ENCODE results near the gene KCNG2.

Gene KCNG2

DNA sequence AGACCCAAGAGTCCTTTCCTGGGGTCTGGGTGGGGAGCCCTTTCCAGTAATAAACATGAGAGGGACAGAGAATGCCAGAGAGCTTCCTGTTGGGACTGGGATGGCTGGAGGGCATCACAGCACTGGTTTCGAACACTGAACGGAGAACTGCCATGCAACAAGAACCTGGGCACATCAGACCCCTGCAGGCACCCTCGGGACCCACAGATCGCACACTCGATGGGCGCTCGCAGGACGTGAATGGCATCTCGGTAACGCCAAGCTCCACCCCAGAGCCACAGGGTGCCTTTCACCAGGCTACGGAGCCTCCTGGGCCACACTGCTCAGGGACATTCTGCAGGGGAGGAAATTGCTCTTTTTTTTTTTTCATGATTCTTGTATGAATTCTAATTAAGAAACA is 128.6 kb downstream of the KCNG2 start:
- no peak for DNase-seq (ENCODE audit: low spot score)

DNA sequence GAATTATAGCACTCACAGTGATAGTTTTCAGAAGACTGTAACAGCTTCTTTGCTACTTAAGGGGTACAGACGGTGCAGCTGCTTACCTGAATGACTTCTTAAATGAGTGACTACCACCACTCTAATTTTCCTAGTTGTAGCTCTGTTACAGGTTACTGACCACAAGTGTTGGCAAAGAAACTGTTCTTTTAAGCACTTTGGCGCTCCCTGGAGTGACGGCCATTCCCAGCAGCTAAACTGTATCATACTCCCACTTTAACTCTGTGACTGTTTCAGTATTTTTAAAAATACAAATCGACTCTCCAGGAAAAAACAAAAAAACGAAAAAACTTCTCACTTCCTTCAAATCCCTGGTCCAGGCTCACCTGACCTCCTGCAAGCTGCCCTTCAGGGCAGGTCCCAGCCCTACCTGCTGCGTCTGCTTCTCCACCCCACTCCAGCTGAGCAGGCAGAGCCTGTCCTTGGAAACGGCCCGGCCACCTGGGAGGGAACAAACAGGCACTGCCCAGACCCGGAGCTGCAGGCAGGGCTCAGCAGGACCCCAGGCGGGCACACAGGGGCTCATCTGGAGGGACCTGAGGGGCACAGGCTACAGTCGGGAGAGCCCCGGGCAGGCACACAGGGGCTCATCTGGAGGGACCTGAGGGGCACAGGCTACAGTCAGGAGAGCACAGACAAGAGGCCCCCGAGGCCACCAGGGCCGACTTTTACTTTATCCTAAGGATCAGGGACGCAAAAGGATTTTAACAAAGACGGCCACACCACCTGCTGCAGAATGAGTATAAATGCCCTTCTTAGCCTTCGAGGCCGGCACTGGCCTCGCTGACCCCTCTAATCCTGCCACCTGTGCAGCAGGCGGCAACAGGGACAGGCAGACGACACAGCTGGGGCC is 129.2 kb downstream of the KCNG2 start:
- DNase-seq (ENCODE audit: low spot score), result no peak

DNA sequence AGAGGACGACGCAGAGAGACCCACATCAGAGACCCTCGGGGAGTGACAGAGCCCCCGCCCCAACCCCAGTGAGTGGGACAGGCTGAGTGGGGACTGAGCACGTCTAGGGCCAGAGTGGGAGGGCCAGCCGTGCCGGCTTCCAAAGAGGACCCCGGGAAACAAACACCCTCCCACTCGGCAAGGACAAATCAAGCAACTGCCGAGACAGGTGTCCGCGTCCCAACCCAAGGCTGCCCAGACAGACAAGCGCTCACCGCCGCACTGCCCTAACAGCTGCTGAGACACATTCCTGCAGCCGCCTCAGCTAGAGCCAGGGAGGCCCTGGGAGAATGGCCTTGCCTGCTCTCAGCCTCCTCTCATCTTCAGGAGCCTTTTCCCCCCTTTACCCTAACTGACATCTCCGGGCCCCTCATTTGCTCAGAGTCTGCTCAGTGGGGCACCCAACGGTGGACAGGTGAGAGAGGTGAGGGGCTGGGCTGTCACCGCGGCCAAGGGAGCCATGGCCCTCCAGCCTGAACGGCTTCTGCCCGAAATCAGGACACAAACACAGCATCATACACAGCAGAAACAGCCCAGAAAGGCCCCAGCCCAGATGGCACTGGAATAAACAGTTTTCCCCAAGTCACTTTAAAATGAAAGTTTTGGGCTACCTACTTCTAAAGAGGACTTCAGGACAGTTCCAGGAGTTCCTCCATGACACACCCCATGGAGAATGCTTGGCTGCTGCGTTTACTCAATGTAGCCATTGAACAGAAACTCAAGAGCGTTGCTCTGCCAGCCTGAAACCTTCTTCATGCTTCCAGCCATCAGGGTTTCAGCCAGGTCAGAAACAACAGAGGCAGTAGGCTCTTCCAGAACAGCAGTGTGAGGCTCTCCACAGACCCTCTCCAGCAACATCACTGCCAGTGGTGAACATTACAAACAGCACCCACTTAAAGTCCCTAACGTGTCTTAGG is 130.1 kb downstream of the KCNG2 start:
- no peak for DNase-seq (ENCODE audit: low spot score)

DNA sequence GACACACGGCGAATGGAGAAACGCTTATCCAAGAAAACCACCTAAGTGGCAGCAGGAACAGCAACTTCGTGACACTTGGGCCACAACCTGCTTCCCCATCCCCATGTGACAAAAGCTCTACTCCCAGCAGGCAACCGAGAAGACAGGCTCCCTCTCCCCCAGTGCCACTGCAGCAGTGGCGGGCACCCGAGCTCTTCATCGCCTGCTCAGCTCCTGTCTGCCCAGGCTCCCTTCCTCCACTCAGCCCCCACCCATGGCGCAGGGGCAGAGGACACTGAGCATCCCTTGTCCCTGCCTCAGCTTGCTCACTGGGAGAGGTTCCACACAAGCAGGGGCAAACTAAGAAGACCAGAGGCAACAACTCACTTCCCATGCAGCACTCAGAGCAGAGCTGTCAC is 130.8 kb downstream of the KCNG2 start:
- DNase-seq (ENCODE audit: low spot score), result no peak

DNA sequence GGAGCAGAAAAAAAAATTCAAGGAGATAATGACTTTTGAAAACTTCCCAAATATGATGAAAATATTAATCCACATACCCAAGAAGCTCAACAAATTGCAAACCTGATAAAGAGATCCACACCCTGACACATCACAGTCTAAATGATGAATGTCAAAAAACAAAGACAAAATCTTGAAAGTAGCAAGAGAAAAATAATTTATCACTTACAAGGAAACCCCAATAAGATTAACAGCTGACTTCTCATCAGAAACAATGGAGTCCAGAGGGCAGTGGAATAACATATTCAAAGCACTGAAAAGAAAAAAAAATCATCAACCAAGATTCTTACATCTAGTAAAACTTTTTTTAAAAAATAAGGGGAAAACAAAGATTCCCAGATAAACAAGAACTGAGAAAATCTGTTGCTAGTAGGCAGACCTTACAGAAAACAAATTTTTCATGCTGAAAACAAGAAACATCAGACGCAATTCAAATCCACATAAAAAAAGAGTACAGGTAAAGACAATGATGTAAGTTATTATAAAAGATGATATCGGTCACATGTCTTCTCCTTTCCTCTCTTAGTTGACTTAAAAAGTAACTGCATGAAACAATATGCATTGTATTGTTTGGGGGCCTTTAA is 132.4 kb downstream of the KCNG2 start:
- no peak for DNase-seq (ENCODE audit: low spot score)

DNA sequence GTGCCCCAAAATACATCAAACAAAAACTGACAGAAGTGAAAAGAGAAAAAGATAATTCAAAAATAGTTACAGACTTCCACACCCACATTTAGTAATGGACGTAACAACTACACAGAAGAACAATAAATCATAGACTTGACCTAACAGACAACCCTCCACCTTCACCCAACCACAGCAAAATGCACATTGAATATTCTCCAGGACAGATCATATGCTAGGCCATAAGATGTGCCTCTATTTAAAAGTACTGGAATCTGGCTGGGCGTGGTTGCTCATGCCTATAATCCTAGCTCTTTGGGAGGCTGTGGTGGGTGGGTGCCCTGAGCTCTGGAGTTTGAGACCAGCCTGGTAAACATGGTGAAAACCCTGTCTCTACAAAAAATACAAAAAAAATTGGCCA is 133.7 kb downstream of the KCNG2 start:
- no peak for DNase-seq (ENCODE audit: low spot score)

DNA sequence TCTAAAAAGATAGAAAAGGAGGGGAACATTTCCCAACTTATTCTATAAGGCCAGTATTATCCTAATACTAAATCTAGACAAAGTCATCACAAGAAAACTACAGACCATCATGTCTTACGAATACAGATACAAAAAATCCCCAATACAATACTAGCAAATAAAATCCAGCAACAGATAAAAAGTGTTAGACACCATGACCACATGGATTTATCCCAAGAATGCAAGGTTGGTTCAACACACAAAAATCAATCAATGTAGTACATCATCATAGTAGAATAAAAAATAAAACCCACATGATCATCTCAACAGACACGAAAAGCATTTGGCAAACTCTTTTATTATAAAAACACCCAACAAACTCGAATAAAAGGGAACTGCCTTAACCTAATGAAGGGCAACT is 135.2 kb downstream of the KCNG2 start:
- no peak for DNase-seq (ENCODE audit: low spot score)

DNA sequence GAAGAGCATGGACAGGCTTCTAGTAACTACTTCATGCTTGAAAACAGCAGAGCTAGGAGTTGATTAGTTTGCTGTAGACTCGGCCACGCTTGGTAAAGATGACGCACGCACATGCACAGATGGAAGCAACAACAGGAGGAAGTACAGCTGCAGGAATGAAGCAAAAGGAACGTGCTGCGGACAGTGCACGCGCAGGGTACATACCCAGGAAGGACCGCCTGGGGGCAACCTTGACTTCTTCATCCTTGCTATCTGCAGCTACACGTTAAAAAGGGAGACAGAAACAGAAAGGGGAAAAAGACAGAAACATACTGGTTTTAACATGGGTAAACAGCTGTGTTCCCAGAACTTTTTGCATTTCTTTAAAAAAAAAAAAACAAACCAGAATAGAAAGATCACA is 136.0 kb downstream of the KCNG2 start:
- no peak for DNase-seq (ENCODE audit: low spot score)

DNA sequence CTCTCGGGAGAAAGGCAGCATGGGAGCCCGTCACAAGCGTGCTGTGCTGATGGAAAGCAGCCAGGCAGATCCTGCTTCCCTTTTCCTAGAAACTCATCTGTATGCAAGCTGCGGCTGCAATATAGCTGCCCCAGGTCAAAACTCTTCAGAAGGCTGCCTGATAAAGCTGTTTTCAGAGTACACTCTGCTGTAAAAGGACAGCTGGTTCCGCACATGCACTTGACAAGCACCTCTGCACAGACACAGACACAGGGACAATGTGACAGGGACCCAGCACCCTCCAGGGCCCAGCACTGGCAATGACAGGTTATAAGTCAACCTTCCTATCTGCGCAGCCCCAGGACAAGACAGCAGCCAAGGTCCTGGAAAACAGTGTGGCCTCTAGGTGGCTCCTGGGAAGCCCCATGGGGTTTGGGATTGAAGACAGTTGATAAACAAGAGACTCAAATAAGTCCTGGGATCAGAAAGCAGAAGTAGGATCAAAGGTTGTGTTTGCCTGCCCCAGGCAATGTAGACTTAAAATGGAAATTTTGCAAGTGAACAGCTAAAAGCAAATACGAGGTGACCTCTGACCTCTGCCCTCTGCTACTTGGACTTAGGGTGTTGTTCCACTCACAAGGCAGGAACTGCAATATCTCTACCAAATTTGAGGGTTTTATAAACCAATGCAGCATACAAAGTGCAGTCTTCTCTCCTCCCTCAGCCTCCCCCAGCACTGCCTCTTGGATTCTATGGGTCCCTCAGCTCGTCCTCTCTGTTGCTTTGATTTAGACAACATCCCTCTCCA is 136.8 kb downstream of the KCNG2 start:
- no peak for DNase-seq (ENCODE audit: low spot score)

DNA sequence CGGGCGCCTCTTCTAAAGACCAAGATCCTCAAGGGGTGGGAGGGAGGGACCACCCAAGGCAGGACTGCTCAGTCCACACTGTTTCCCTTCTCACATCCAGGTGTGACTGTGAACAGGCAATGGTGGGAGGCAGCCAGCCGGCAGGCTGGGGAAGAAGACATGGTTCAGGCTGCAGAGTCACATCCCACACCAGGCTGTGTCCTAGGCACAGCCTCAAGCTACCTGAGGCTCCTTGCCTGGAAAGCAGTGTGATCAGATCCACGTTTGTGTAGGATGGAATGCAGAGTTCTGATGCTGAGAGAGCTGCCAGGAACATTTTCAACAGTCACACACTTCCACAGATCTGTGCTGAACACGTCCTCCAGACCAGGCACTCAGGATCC is 137.4 kb downstream of the KCNG2 start:
- no peak for DNase-seq (ENCODE audit: low spot score)

DNA sequence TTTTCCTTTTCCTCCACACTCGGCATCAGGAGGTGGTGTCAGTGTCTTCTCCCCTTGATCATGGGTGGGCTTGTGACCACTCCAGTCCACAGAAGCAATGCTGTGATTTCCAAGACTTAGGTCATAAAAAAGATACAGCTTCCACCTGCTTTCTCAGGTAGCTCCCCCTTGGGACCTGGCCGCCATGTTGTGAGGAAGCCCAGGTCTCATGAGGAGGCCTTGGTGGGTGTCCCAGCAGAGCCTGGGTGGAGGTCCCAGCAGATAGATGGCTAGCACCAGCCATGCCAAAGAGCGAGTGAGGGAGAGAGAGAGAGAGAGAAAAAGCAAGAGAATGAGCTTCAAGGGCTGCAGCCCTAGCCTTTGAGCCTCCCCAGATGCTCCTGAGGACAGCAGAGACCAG is 137.8 kb downstream of the KCNG2 start:
- DNase-seq (ENCODE audit: low spot score), result no peak

DNA sequence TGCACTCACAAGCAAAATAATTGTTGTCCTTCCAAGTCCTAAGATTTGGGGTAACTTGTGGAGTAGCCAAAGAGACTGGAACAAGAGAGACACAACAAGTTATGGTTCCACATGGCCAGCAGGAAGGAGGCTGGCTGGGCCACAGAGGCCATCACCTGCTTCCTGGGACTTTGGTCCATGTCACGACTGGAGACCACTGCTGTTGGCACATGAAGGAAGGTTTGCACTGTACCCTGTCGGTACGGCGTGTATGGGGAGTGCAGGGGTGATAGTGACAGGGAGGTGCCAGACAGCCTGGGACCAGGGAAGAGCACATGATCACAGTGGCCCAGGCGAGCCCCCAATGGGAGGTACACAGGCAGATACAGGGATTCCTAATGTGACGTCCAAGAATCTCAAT is 138.2 kb downstream of the KCNG2 start:
- no peak for DNase-seq (ENCODE audit: low spot score)

DNA sequence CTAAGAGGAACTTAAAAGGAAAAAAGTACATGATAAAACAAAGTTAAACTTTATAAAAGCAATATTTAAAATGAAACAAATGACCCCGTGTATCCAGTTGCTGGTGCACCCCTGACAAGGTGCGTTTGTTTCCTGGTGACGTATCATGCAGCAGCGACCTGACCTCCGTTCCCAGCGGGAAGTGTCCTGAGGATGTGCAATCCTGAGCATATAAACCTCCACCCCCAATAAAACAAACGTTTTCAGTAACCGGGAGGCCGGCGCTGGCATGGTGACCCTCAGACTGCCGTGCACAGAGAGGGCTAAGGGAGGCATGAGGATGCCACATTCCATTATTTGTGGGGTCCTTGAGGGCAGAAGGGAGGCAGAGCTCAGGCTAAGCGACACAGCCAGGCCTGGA is 138.9 kb downstream of the KCNG2 start:
- DNase-seq (ENCODE audit: low spot score), result no peak

DNA sequence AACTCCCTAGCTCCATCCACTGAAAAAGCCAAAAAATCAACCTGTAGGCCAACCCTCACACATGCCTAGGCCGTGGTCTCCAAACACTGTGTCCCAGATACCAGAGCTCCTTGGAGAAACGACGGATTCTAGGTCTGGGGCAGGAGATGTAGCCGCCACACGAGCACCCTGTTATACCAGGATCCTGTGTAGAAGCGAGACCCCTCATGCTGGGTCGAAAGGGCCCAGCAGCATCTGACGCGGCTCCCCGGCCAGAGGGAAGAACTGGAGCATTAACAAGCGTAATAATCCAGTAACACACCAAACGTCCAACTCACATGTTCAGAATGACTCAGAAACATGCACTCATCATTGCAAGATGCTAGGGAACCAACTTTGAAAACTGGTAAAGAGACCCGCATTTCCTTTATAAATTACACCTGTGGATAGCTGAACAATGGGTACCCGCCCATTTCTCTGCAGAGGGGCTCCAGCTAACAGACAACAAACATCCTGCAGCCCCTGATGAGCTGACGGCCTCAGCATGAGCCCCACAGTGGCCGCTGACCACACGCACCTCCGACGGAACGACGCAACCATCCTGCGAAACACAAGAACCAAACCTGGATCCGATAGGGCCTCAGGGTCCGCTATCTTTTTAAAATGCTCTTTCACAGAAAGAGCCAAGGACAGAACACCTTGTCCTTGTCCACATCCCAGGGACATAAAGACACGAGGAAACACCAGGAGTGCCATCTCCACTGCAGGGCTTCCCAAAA is 139.5 kb downstream of the KCNG2 start:
- DNase-seq (ENCODE audit: low spot score), result no peak

DNA sequence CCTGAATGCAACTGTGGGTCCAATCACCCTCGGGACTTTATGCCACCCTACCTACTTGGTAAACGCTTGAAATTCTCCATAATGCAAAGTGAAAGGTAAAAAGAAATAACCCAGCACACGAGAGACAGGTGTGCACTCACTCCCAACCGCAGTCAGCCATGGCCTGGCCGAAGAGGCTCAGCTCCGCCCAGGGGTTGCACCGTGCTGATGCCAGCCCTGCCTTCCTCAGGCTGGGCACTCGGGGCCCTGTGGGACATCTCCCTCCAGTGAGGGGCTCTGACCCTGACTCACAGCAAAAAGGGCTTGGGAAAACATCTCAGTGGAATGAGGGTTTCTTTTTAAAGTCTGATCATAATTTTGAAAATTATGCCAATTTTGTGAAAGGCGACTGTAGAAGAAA is 140.5 kb downstream of the KCNG2 start:
- DNase-seq (ENCODE audit: low spot score), result no peak

DNA sequence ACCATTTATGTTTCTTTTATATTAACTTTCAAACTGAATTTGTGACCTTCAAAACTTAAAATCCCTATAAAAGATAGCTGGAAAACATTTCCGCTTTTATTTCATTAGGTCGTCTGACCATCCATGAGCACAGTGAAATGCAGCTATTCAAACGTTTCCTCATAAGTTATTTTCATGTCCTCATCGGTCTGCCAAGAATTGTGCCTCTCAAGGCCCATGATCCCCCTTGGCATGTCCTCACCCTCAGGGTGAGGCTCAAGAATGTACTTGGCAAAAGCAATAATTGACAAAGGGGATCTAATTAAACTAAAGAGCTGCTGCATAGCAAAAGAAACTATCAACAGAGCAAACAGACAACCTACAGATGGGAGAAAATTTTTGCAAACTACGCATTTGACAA is 141.4 kb downstream of the KCNG2 start:
- DNase-seq (ENCODE audit: low spot score), result no peak

DNA sequence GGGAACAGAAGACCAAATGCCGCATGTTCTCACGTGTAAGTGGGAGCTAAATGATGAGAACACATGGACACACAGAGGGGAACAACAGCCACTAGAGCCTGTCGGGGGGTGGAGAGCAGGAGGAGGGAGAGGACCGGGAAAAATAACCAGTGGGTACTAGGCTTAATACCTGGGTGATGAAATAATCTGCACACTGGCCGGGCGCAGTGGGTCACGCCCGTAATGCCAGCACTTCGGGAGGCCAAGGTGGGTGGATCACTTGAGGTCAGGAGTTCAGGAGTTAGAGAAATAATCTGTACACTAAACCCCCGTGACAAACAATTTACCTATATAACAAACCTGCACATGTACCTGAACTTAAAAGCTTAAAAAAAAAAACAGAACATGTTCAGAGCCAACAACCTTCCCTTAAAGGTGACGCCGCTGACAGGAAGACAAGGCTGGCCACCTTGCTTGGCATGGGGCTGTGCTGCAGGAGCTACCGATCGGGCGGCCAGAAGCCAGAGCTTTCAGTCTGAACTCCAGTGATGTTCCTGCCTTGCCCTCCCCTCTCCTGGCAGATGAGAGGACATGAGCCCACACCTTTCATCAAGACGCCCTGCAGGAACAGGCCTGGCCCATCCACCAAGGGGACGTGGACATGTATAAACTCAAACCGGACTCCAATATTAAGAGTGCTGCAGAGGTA is 142.5 kb downstream of the KCNG2 start:
- no peak for DNase-seq (ENCODE audit: low spot score)

DNA sequence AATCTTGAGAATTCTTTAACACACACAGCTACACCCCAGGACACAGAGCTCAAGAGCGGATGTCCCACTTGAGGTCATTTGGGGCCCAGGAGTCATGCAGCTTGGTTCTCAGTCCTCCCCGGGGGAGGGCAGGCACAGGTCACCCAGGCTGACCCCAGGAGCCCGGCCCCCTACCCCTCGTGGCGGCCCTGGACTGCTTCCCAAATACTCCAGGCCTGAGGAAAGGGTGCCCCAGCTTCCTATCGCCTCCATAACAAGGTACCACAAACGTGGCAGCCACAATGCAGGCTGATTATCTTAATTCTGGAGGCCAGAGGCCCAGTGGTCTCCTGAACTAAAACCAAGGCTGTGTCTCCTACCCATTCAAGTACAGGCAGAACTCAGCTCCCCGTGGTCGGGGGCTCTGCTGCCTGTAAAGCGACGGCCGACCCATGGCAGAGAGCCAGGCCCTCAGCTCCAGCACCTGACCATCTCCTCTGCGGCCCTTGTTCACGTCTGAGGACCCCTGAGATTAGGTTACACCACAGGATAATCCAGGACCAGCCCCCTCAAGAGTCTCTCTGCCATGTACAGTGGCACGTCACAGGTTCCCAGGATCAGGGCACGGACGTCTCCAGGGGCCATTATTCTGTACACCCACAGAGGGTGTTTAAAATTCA is 143.2 kb downstream of the KCNG2 start:
- DNase-seq (ENCODE audit: low spot score), result no peak

DNA sequence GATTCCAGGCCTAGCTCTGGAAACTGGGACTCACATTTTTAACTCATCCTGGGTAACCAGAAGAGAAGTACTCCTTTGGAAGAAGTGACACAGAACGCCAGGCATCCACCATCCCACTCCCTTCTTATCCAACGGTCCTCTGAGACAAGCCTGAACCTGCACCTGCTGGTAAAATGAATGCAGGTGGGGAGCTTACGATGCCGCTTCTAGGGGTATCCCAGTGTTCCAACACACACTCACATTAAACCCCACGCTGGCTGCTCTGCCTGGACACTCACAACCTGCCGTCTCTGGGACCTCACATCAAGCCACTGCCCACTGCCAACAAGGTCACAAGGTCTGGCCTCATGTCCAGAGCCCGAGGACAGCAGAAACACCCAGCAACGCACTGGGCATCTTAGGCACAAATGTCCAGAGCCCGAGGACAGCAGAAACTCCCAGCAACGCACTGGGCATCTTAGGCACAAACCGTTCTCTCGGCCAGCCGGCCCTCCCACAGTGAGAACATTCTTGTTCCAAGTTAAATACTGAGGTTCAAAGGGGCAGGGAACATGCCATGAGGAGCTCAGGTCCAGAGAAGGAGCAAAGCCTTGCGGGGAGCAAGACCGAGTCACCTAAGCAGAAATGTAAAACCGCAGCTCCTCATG is 143.9 kb downstream of the KCNG2 start:
- DNase-seq (ENCODE audit: low spot score), result no peak

All from CD4-positive, alpha-beta T cell treated with Interleukin-6 at 100 ng/mL for 8 hours (primary cell).